Esophagus muscularis mucosa (tissue), 3 donors: Measurements from ENCODE around the gene NODAL.

Experiments used
- POLR2A ChIP-seq: fragments of 450-650 bp; IDR thresholded peaks from one replicate; pipeline ENCODE4 v1.6.1; 2017; ENCODE audit warnings: antibody characterized with exemption, moderate library complexity, mild to moderate bottlenecking, low read depth
- TF ChIP-seq, protein P1 (sequence below), 3 experiments: fragments of 200-600 bp in 2 of 3; fragments of 450-650 bp in 1 of 3; sonication (generic) in 2 of 3; IDR thresholded peaks; one replicate each; pipeline ENCODE4 v1.5.1; 2017 to 2019; ENCODE audit warnings: antibody characterized with exemption in 3 of 3, mild to moderate bottlenecking in 2 of 3, moderate library complexity in 1 of 3

DNA sequence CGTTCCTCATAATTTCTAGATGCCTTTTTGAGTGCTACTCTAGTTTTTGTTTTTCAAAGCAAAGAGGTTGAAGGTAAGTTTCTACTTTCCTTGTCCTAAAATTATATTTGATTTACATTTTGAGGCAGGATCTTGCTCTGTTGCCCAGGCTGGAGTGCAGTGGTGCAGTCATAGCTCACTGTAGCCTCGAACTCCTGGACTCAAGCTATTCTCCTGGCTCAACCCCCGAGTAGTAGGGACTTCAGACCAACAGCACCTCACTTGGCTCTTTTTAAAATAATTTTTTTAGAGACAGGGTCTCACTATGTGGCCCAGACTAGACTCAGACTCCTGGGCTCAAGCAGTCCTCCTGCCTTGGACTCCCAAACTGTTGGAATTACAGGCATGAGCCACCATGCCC, 22.8 kb downstream of the NODAL start:
- TF ChIP-seq, protein P1, sequence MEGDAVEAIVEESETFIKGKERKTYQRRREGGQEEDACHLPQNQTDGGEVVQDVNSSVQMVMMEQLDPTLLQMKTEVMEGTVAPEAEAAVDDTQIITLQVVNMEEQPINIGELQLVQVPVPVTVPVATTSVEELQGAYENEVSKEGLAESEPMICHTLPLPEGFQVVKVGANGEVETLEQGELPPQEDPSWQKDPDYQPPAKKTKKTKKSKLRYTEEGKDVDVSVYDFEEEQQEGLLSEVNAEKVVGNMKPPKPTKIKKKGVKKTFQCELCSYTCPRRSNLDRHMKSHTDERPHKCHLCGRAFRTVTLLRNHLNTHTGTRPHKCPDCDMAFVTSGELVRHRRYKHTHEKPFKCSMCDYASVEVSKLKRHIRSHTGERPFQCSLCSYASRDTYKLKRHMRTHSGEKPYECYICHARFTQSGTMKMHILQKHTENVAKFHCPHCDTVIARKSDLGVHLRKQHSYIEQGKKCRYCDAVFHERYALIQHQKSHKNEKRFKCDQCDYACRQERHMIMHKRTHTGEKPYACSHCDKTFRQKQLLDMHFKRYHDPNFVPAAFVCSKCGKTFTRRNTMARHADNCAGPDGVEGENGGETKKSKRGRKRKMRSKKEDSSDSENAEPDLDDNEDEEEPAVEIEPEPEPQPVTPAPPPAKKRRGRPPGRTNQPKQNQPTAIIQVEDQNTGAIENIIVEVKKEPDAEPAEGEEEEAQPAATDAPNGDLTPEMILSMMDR (IDR thresholded peaks at IDR 0.05), result no peak
- TF ChIP-seq POLR2A, result no peak
